A172 (cell line): Measurements from ENCODE around the gene TRIM50. TPM values are rescaled to one million over a fixed set of nuclear protein-coding genes. Genes with fewer than 3 reads are reported as not detected.

ENCODE experiments used
- total RNA-seq: library from RNA; depleted of rRNA; stranded (reverse); fragments of >200 nt; shearing (Covaris generic); gene quantifications from 2 replicates; pipeline ENCODE4 v1.2.3, GENCODE V29; 2014; rRNA removed

TRIM50 gene
- total RNA-seq, 1 experiment from 2014 or later, result not detected

Other genes with a start within 250 kb of the TRIM50 start
- gene SPDYE9, start 242.0 kb downstream of the TRIM50 start, total RNA-seq, result not detected in 2 replicates
- 9.4 and 11.6 TPM in 2 replicates for gene NSUN5, start 19.3 kb downstream of the TRIM50 start, total RNA-seq
- gene FKBP6, start 79 bp upstream of the TRIM50 start, total RNA-seq, result not detected in 2 replicates
- gene FZD9, start 105.7 kb upstream of the TRIM50 start, total RNA-seq, result 1.8 and 4.0 TPM in 2 replicates
- 123 and 148 TPM in 2 replicates for gene BAZ1B, start 194.2 kb upstream of the TRIM50 start, total RNA-seq
- 50.5 and 65.2 TPM in 2 replicates for gene BCL7B, start 229.6 kb upstream of the TRIM50 start, total RNA-seq